Stimulated activated CD4-positive, alpha-beta T cell treated with anti-CD3 and anti-CD28 coated beads, Interleukin-2, amount 100 ng/mL, for 24 hours (primary cell): ENCODE measurements around the gene HOXA3.
A peak's percentile ranks its signal among the peaks of the same experiment; 100 is the strongest.

Experiments
- DNase-seq, 2 donors: peaks; one replicate each; pipeline ENCODE4 v3.0.0-alpha.2; 2020

The HOXA3 gene

DNA sequence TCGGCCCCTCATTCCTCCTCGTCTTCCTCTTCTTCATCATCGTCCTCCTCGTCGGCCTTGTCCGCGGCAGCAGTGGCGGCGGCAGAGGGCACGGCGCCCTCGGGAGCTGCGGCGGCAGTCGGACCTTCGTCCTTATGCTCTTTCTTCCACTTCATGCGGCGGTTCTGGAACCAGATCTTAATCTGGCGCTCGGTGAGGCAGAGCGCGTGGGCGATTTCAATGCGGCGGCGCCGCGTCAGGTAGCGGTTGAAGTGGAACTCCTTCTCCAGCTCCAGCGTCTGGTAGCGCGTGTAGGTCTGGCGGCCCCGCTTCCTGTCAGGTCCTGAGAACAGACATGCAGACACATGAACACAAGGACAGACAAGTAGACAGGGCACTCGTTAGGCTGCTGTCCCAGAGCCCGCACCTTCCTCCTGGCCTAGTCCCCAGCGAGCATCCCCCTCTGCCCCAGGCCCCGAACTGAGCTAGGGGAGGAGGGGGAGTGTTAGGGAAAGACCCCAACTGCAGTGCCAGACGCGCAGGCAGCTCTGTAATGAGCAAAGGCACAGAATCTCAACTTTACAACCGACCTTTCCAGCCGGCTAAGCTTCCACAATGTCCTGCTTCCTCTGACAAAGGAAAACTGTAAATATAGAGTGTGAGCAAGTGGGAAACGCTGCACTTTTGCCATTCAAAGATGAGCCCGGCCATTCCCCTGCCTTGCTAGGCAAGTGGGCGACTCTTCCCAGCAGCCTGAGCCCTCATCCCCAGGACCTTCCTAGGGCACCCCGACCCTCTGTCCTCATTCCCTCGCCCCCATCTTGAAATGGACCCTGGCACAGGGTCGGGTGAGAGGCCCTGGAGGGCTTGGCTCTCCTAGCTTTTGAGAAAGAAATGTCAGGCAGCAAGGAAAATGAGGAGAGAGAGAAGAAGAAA is 2.8 kb upstream of the HOXA3 start:
- peak in 1 of 2 donors; percentile 61 for DNase-seq

DNA sequence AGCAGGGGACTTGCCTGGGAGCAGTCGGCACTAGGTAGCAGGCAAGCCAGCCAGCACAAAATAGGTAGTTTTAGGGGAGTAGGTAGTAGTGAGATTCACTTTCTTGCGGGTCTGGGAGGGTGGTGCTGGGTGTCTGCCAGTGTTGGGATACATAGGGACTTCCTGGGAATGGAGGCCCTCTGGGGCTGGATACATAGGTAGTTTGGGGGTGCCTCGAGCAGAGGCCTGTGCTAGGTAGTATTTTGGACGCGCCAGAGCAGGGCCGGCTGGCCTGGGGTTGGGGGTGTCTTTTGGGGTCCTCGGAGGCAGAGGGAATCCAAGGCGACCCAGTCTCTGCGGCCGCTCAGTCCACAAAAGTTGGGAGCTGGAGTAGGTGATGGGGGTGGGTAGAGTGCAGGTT is 2.0 kb upstream of the HOXA3 start:
- no peak for DNase-seq

DNA sequence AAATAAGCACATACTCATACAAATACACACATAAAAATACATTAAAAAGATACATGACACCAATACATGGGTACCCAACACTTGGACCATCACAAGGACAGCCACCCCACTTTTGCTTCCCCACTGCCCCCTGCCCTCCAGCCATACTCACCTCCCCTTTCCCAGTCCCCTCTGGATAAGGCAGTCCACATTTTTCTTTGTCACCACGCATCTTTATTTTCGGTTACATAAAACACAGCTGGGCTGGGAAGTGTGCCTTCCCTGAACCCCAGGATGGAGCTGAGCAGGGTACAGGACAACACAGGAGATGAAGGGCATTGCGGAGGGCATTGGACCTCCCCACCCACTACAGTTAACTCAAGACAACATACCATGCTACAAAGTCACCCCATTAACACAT is 1.1 kb upstream of the HOXA3 start:
- DNase-seq: no peak

DNA sequence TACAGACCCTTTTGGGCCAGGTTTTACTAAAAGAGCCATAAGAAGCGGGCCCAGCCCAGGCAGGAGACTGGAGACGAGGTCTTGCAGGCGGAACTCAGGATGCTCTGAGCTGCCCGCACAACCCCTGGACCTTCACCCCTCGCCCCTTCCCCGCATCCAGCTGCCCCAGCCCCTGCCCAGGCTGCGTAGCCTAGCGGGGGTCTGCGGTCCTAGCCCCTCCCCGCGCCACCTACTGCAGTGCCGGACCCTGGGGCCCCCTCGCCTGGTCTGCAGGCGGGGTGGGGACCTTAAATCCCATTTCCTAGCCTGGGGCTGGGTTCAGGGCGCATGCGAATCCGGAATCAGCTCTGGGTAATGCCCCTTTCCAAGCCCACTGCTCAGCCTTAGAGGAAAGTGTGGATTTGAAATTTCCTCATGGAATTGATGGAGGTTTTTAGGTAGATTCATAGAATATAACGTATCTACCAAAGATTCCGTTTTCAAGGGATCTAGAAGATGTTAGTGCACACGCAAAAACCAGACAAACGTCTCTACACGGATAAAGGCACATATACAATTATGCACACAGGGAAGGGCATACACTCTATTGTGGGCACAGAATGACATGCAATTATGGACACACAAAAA is 546 bp upstream of the HOXA3 start:
- DNase-seq: no peak

GRCh38 chr7:27151341-27151930 is 947 bp downstream of the HOXA3 start:
- DNase-seq: no peak

GRCh38 chr7:27150568-27151340 is 1.6 kb downstream of the HOXA3 start:
- DNase-seq: peak; percentile 68 to 75

GRCh38 chr7:27149842-27150567 is 2.4 kb downstream of the HOXA3 start:
- DNase-seq: no peak

GRCh38 chr7:27148756-27149641 is 3.4 kb downstream of the HOXA3 start:
- DNase-seq: no peak

DNA sequence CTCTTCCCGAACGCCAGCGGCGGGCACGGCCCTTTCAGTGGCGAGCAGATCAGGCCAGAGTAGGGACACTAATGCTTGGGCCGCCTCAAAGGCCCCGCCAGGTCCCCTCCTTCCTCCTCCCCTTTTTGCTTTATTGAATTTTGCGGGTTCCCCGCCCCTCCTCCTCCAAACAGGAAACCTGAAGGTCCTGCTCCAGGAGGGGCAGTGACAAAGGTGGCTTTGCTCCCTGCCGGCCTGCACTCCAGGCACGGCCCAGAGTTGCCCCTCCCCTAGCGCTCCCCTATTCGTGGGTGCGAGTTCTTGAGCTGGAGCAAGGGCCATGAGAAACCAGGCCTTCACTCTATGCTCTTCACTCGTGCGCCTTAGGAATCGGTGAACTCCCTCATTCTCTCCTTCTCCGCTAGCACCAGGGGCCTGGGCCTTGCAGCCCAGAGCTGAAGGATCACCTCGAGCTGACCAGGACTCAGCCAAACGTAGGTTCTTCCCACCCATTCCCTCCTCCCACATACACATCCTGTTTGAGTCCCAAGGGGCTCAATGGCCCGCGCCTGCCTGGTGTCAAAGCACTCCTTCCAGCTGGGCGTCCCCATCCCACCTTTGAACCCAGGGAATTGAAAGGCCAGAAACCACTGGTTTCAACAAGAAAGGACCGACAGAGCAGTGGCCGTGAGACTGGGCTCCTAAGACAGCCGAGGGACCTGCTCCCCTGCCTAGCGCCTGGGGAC is 4.2 kb downstream of the HOXA3 start:
- DNase-seq: no peak

- DNase-seq: no peak
Observed at GRCh38 chr7:27147199-27148030, 5.0 kb downstream of the HOXA3 start, which contains the start of gene HOXA6. Gene HOXA6 (minus strand): TSS chr7:27147774. CDS start chr7:27147749, 25 bp downstream.

DNA sequence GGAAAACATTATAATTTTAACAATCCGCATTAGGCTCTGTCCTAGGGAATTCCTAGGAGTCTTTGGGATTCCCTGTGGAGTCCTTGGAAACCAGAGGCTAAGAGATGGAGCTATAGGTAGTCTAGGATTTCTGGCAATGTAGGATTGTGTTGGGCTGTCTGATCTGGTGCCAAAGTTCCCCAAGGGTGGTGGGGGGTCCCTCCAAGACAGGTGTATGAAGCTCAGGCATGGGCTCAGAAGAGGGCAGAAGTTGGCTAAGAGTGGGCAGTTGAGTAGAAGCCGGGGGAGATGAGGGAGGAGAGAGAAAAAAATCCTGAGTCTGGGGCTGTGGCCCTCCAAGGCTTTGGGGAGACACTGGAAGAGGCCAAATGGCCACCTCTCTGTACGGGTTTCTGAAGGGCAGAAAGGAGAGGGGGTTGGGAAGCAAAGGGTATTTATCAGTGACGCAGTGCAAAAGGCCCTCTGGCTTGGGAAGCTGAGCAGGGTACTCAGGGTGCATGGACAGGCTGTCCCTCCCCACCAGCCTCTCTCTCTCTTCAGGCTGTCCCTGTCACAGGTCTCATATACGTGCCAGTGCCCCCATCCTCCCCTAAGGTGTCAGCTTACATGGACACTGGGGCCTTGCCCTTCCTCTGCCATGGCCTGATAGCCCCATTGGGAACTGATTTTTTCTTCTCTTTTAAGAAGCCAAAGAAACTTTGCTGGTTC is 5.7 kb downstream of the HOXA3 start:
- no peak for DNase-seq

DNA sequence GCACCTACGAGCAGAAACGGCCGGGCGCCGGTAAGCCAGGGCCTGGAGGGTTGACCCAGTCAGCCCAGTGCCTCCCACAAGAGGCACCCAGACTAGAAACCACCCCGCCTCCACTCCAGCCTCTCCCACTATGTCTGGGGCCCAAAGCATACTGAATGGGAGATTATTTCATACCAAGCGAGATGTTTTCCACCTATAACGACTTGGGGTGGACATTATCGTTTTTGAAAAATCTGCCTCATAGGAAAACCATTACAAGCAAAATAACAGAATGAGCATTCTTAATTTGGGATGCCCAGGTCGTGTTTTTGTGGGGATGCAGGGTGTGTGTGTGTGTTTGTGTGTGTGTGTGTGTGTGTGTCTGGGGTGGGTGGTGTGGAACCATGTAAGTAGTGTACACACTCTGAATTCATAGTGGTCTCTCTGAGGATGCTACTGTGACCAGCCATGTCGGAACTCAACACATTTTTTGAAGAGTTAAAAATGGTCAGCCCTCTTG is 6.4 kb downstream of the HOXA3 start:
- no peak for DNase-seq

DNA sequence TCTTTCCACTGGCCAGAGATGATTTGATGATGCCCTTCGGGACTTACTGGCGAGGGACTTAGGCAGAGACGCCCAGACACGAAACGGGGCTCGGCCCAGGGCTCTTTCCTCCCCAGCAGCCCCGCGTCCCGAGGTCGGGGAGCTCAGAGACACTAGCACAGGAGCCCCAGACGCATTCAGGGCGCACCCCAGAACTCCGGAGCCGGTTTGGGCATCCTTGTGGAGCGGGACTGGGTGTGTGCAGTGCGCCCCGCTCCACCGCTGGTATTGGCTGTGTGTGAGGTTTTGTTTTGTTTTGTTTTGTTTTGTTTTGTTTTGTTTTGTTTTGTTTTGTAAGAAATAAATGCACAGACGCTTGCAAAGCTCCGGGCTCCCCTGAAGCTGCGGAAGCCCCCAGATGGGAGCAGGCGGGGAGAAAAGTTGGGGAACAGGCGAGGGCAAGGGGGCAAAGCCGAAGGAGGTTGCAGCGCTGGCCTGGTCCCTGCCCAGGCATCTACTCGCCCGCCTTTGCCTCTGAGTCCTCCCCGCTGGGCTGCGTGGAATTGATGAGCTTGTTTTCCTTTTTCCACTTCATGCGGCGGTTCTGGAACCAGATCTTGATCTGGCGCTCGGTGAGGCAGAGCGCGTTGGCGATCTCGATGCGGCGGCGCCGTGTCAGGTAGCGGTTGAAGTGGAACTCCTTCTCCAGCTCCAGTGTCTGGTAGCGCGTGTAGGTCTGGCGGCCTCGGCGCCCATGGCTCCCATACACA is 7.0 kb downstream of the HOXA3 start:
- DNase-seq: no peak

DNA sequence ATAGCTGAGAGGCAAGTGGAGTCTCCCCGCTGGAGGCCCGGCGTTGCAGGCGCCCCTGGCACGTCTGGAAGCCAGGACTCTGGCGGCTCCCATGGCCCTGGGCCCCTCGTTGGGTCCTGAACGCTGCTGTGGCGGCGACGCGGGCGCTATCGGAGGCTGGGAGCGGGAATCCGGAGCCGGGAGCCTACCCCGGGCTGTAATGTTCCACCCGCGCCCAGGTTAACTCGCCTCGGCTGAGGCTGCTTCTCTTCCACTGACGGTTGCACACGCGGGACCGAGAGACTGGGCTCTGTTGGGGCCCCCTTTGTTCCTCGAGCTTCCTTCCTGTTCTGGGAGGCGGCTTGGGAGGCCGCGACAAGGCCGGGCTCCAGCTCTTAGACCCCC is 7.6 kb downstream of the HOXA3 start:
- no peak for DNase-seq

DNA sequence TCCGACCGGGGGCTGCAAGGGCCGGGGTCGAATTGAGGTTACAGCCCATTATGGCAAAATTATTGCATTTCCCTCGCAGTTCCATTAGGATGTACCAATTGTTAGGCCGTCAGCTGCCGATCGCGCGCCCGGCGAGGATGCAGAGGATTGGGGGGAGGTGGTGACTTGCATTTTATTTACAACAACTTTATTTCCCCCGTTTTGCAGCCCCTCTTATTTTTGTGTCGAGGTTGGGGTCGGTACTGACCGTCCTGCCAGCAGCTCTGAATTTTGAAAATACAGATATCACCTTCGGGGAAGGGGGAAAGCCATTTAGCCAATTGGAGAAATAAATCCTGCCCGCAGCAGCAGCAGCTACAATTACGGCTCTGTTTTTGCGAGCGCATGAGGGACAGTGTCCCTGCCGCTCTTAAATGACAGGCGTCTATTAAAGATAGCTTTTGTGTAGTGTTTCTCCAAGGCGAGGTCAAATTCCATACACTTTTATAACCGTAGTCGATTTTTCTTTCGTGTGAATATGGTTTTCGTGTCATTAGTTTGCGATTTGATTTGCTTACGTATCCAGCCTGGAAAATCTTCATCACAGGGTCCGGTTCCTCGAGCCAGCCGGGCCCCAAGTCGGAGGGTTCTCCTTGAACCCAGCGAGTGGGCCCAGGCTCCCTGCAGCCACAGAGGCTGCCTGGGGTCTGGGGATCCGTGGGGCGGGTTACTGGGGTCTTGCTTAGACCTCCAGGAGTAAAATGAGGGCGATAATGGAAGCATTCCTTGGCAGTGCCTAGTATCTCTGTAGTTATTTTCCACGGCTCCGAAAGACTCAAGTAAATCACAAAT is 8.2 kb downstream of the HOXA3 start:
- no peak for DNase-seq

GRCh38 chr7:27143023-27143949 is 9.1 kb downstream of the HOXA3 start, which contains the start of gene HOXA5:
Gene HOXA5 (minus strand): TSS chr7:27143681. CDS start chr7:27143607, 74 bp downstream.
- no peak for DNase-seq
